Spleen (tissue), 7 donors: Measurements from ENCODE around the gene ACYP1.

Source experiments
- CTCF ChIP-seq, 11 experiments: fragments of 200-600 bp in 7 of 11; fragments of 450-650 bp in 4 of 11; sonication (generic) in 4 of 11; IDR thresholded peaks in 8 of 11; conservative IDR thresholded peaks in 3 of 11; 1 replicate in 7 of 11; 2 replicates in 4 of 11; pipeline versions ENCODE4 v1.4.0 to v1.8.0; 2016 to 2021; ENCODE audit warnings: antibody characterized with exemption in 11 of 11, inconsistent platforms in 4 of 11, mild to moderate bottlenecking in 1 of 11
- POLR2AphosphoS5 ChIP-seq, 3 donors: sonication (generic); formaldehyde crosslinking; IDR thresholded peaks; one replicate each; pipeline ENCODE4 v1.5.1; 2017; ENCODE audit warnings: antibody characterized with exemption in 3 of 3
- donor health status: DM: no; HTN: no; CAD: no; lungs with moderate emphysema.
- donor health status: DM: no; HTN: no; CAD: no.
- donor health status: DM: no; HTN: no; CAD: no.

- TF ChIP-seq CTCF (IDR thresholded peaks at IDR 0.05 in 8 of 11, conservative IDR thresholded peaks at IDR 0.05 in 3 of 11) (no peak), POLR2AphosphoS5 (IDR thresholded peaks at IDR 0.05) (no peak)
Measured at GRCh38 chr14:75009176-75009575, 54.6 kb downstream of the ACYP1 start.
